GM12873 (cell line): Measurements from ENCODE around the gene TMEM121.

Source experiments
- CTCF ChIP-seq: IDR thresholded peaks from 2 replicates; pipeline ENCODE4 v1.5.1; 2012; ENCODE audit warnings: low read depth, mild to moderate bottlenecking, moderate library complexity, low read length, control low read depth; ENCODE audit not compliant: insufficient read depth; ENCODE audit errors: missing control alignments

The TMEM121 gene

DNA sequence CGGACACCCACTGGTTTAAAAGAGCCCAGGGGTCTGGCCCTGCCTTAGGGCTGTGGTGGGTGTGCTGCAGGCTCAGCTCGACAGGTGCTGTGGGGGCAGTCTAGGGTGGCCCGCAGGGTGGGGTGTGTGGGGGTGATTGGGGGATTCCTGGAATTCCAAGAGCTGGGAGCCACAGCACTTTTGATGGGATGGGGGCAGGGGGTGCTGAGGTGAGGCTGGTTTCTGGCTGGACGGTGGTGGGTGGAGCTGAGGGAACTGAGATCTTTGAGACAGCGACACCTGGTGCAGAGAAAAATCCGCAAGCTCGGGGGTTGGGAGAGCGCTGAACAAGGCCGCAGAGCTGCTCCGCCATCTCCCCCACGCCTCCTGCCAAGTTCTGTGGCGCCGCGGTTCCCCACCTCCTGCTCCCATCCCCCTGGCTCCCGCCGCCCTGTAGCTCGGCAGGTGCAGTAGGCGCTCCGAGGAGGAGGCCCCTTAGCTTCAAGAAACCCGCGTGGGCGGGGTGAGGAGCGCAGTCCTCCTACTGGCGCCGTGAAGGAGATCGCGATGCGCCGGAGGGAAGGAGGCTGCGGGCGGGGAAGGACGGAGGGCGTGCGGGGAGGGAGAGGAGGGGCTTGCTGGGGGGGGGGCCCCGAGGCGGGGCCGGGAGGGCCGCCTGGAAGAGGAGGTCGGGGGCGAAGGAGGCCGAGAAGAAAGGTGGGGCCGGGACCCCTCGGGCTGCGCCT, 36.7 kb upstream of the TMEM121 start:
- peak; percentile 80 for TF ChIP-seq CTCF

GRCh38 chr14:105490267-105490571, 36.2 kb upstream of the TMEM121 start:
- no peak for TF ChIP-seq CTCF

- TF ChIP-seq CTCF, result peak; percentile 76
Measured at GRCh38 chr14:105490572-105491365, 35.6 kb upstream of the TMEM121 start, which contains the start of gene TEDC1. TEDC1 (plus strand) TSS chr14:105491246; CDS start chr14:105491376, 130 bp downstream.

DNA sequence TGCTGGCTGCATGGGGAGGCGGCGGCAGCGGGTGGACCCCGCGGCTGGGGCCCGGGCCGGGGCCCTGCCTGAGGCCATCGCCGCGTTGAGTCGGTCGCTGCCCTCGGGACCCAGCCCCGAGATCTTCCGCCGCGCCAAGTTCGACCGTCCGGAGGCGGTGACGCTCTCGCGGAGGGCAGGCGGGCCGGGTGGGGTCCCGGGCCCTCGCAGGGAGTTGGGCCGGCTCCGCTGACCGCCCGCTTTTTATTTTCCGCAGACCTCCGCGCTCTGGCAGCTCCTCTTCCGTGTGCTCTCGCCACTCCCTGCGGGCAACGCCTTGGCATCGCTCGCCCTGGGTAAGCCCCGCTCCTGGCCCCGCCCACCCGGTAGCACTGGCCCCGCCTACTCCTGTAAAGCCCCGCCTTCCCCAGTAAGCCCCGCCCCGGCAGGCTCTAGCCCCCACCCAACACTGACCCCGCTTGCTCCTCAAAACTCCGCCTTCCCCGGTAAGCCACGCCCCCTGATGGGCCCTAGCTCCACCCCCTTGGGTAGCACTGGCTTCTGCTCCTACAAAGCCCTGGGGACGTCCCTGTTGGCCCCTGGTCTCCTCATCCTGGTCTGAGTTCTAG, 34.9 kb upstream of the TMEM121 start:
- TF ChIP-seq CTCF, result no peak

DNA sequence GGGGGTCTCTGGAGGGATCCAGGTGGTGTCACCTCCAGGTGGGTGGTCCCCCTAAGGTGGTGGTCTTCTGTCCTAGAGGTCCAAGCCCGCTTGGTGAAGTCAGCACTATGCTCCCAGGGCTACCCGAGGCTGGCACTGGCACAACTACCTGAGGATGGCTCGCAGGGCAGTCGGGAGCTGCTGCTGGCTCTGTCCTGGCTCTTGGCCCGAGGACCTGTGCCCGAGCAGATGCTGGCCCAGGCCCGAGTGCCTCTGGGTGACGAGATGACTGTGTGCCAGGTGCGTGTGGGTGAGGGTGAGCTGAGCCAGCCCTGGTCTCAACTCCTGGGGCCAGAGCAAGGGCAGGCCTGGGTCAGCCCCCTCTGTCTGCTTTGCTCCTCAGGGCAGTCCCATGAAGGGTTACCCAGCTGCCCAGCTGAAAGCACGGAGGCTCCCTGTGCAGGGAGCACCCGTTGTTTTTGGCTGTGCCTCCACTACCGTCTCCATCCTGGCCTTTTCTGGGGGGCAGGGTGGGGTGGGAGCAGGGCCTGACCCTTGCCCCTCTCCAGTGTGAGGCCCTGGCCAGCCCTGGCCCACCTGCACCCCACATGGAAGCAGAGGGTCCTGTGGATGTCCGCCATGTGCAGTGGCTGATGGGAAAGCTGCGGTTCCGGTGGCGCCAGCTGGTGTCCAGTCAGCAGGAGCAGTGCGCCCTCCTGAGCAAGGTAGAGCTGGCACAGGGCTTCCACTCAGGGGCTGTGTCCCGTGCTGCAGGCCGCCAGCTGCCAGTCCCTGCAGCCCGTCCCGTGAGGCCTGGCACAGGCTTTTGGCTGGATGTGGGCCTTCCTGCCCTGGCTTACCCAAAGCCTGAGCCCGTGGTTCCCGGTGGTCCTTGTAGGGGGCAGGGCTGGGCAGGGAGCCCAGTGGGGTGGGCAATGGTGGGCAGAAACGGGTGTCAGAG, 34.1 kb upstream of the TMEM121 start:
- TF ChIP-seq CTCF, result no peak

GRCh38 chr14:105492971-105493871, 33.2 kb upstream of the TMEM121 start:
- TF ChIP-seq CTCF, result no peak
